ENCODE data around the gene DTD1.

GRCh38 chr20:18739751-18740166 lies 151.9 kb downstream of the DTD1 start:
- TF ChIP-seq EZH2 (IDR thresholded peaks at IDR 0.05; ENCODE audit: borderline replicate concordance, low read depth, low read length, poor library complexity, severe bottlenecking) (no peak), CTCF (conservative IDR thresholded peaks at IDR 0.05; ENCODE audit: low read depth, low read length) (no peak)

Measured in A673 (cell line).